Measurements from ENCODE around the gene ZNF850. TPM values are rescaled to one million over a fixed set of nuclear protein-coding genes. Genes with fewer than 3 reads are reported as not detected.
"Not testable (repeated sequence)": the region's sequence is repeated elsewhere in the genome, so short reads cannot be mapped to it uniquely, and the experiment has no call there.

ZNF850 gene
- total RNA-seq, 1 donor from 2014 or later, result 3.6 TPM

DNA sequence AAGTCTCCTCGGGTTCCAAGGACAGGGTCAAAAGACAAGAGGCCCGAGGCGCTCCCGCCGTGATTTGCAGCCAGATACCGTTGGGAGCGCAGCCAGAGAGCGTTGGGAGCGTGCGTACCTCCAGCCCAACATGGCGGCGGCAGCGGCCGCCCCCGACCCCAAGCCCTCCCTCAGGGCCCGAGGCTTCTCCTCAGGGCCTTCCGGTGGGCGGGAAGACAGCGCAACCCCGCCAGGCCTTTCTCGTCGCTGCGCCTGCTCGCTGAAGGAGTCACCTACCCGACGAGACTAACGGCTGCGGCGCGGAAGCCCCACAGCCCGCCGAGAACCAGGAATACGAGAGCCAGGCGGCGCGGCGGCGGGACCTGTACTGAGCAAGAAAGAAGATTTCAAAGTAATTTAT lies 3.2 kb upstream of the ZNF850 start:
- TF ChIP-seq, protein P1, sequence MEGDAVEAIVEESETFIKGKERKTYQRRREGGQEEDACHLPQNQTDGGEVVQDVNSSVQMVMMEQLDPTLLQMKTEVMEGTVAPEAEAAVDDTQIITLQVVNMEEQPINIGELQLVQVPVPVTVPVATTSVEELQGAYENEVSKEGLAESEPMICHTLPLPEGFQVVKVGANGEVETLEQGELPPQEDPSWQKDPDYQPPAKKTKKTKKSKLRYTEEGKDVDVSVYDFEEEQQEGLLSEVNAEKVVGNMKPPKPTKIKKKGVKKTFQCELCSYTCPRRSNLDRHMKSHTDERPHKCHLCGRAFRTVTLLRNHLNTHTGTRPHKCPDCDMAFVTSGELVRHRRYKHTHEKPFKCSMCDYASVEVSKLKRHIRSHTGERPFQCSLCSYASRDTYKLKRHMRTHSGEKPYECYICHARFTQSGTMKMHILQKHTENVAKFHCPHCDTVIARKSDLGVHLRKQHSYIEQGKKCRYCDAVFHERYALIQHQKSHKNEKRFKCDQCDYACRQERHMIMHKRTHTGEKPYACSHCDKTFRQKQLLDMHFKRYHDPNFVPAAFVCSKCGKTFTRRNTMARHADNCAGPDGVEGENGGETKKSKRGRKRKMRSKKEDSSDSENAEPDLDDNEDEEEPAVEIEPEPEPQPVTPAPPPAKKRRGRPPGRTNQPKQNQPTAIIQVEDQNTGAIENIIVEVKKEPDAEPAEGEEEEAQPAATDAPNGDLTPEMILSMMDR (conservative IDR thresholded peaks at IDR 0.05; ENCODE audit: low read depth, low read length), result no peak
- H3K4me3 ChIP-seq (ENCODE audit: low read depth, low read length), result peak overlapping the region; percentile 5
- DNase-seq (ENCODE audit: low read depth), result no peak

DNA sequence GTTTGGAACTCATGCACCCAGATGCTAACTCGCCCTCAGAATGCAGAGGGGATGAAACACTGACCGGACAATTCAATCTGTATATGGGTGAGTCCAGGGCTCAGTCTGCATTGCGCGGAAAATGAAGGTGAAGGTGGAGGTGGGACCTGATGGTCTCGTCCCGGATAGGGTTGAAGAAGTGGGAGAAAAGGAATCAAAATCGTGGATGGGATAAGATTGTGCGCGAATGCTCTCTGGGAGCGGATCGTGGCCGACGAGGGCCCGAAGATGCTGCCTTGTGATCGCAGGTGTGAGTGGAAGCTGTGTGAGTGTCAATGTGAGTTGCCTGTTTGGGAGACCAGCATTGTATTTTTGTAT lies 594 bp upstream of the ZNF850 start:
- H3K4me3 ChIP-seq (ENCODE audit: low read depth, low read length), result peak overlapping the region; percentile 95
- DNase-seq (ENCODE audit: low read depth), result no peak
- TF ChIP-seq, protein P1 (conservative IDR thresholded peaks at IDR 0.05; ENCODE audit: low read depth, low read length), result no peak

DNA sequence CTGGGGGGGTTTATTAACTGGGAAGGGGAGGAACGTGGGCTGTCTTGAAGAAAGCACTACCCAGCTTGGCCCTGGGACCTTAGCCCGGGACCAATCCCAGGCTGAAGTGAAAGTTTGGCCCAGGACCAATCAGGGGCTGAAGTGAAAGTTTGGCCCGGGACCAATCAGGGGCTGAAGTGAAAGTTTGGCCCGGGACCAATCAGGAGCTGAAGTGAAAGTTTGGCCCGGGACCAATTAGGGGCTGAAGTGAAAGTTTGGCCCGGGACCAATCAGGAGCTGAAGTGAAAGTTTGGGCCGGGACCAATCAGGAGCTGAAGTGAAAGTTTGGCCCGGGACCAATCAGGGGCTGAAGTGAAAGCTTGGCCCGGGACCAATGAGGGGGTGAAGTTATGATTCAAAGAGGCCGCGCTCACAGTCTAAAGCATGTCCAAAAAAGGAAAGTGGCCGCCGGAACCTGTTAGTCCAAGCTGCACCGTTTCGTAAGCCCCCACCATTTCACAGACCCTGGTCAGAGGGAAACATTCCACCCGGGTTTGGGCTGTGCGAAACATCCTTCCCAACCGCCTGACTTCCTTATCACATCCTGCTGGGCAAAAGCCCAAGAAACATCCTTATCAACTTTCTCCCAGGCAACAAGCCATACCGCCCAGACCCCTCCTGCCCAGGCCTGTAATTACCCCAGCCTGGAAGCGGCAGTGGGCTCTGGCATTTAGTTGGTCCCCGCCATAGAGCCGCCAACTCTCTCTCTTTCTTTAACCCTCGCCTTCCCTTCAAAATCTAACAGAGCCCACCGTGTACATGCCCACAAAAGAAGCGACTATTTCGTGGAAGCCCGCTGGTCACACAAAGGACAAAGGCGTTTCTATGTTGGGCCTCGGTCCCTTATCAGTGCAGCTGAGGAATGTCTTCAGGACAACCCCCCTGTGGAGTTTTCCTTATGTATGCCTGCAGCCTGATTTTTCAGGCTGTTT lies 1.1 kb downstream of the ZNF850 start:
- no peak for DNase-seq (ENCODE audit: low read depth)
- H3K4me3 ChIP-seq (ENCODE audit: low read depth, low read length), result peak overlapping the region; percentile 95
- TF ChIP-seq, protein P1 (conservative IDR thresholded peaks at IDR 0.05; ENCODE audit: low read depth, low read length), result no peak

DNA sequence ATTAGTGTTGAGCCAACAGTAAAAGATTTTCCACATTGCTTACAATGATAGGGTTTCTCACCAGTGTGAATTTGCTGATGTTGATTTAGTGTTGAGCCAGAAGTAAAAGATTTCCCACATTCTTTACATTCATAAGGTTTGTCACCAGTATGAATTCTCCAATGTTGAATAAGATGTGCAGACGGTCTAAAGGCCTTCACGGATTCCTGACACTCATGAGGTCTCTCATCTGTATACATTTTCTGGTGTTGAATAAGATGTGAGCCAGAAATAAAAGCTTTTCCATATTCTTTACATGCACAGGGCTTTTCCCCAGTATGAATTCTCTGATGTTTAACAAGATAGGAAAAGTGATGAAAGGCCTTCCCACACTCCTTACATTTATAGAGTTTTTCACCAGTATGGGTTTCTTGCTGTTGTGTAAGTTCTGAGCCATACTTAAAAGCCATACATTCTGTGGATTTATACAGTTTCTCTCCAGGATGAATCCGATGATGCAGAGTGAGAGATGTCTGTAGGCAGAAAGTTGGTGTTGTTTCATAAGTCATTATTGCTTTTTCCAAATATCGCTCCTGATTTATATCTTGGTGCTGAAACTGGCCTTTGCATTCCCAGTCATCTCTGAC lies 22.4 kb downstream of the ZNF850 start:
- H3K4me3 ChIP-seq (ENCODE audit: low read depth, low read length), result no peak overlapping the region
- TF ChIP-seq, protein P1 (conservative IDR thresholded peaks at IDR 0.05; ENCODE audit: low read depth, low read length), result no peak
- DNase-seq (ENCODE audit: low read depth), result no peak

DNA sequence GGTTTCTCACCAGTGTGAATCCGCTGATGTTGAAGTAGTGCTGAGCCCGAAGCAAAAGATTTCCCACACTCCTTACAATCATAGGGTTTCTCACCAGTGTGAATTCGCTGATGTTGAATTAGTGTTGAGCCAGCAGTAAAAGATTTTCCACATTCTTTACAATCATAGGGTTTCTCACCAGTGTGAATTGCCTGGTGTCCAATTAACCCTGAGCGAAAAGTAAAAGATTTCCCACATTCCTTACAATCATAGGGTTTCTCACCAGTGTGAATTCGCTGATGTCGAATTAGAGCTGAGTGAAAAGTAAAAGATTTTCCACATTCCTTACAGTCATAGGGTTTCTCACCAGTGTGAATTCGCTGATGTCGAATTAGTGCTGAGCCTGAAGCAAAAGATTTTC lies 23.0 kb downstream of the ZNF850 start:
- not testable (repeated sequence) for DNase-seq (ENCODE audit: low read depth); H3K4me3 ChIP-seq (ENCODE audit: low read depth, low read length)

DNA sequence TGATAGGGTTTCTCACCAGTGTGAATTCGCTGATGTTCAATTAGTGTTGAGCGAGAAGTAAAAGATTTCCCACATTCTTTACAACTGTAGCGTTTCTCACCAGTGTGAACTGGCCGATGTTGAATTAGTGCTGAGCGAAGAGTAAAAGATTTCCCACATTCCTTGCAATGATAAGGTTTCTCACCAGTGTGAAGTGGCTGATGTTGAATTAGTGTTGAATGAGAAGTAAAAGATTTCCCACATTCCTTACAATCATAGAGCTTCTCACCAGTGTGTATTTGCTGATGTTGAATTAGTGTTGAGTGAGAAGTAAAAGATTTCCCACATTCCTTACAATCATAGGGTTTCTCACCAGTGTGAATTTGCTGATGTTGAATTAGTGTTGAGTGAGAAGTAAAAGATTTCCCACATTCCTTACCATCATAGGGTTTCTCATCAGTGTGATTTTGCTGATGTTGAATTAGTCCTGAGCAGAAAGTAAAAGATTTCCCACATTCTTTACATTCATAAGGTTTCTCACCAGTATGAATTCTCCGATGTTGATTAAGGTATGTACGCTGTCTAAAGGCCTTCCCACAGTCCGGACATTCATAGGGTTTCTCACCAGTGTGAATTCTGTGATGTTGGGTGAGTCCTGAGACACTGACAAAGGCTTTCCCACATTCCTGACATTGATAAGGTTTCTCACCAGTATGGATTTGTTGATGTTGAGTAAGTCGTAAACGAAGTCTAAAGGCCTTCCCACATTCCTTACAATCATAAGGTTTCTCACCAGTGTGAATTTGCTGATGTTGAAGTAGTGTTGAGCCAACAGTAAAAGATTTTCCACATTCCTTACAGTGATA lies 24.0 kb downstream of the ZNF850 start:
- H3K4me3 ChIP-seq (ENCODE audit: low read depth, low read length), result no peak overlapping the region
- no peak for DNase-seq (ENCODE audit: low read depth)
- TF ChIP-seq, protein P1 (conservative IDR thresholded peaks at IDR 0.05; ENCODE audit: low read depth, low read length), result no peak

DNA sequence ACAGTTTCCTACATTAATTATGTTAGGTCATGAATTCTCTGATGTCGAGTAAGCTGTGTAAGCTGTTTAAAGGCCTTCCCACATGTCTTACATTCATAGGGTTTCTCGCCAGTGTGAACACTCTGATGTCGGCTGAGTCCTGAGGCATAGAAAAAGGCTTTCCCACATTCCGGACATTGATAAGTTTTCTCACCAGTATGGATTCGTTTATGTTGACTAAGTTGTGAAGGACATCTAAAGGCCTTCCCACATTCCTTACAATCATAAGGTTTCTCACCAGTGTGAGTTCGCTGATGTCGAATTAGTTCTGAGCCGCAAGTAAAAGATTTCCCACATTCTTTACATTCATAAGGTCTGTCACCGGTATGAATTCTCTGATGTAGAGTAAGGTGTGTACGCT lies 24.9 kb downstream of the ZNF850 start:
- H3K4me3 ChIP-seq (ENCODE audit: low read depth, low read length), result no peak overlapping the region
- no peak for DNase-seq (ENCODE audit: low read depth)
- TF ChIP-seq, protein P1 (conservative IDR thresholded peaks at IDR 0.05; ENCODE audit: low read depth, low read length), result no peak
